HepG2 (cell line): Measurements from ENCODE around the gene NKD1. TPM values are rescaled to one million over a fixed set of nuclear protein-coding genes. Genes with fewer than 3 reads are reported as not detected.

Source experiments
- ADNP ChIP-seq: sonication (generic); formaldehyde crosslinking; IDR thresholded peaks from 2 replicates; pipeline ENCODE4 v1.4.0; 2020; ENCODE audit warnings: missing genetic modification reagents
- ATF5 ChIP-seq: sonication (generic); formaldehyde crosslinking; IDR thresholded peaks from 2 replicates; pipeline ENCODE4 v1.4.0; 2020; ENCODE audit warnings: mild to moderate bottlenecking, low read depth, missing genetic modification reagents
- HCFC1 ChIP-seq: fragments of 150-350 bp; IDR thresholded peaks from 2 replicates; pipeline ENCODE4 v1.6.1; 2014; ENCODE audit warnings: low read depth, low read length
- PHF8 ChIP-seq: sonication (generic); formaldehyde crosslinking; IDR thresholded peaks from 2 replicates; pipeline ENCODE4 v1.5.0; 2020; ENCODE audit warnings: missing genetic modification reagents
- POGZ ChIP-seq: sonication (generic); formaldehyde crosslinking; IDR thresholded peaks from 2 replicates; pipeline ENCODE4 v1.4.0; 2020; ENCODE audit warnings: mild to moderate bottlenecking, missing genetic modification reagents
- SMYD3 ChIP-seq: sonication (generic); formaldehyde crosslinking; IDR thresholded peaks from 2 replicates; pipeline ENCODE4 v1.8.1; 2023; ENCODE audit warnings: mild to moderate bottlenecking, missing genetic modification reagents
- SRY ChIP-seq: sonication (generic); formaldehyde crosslinking; IDR thresholded peaks from 2 replicates; pipeline ENCODE4 v1.8.0; 2022; ENCODE audit warnings: mild to moderate bottlenecking, missing genetic modification reagents
- TEAD2 ChIP-seq: sonication (generic); formaldehyde crosslinking; IDR thresholded peaks from 2 replicates; pipeline ENCODE4 v1.9.0; 2021; ENCODE audit warnings: missing genetic modification reagents
- ZBTB46 ChIP-seq: sonication (generic); formaldehyde crosslinking; IDR thresholded peaks from 2 replicates; pipeline ENCODE4 v1.4.0; 2020; ENCODE audit warnings: mild to moderate bottlenecking, missing genetic modification reagents, borderline replicate concordance
- ZFP36 ChIP-seq: fragments of 150-350 bp; IDR thresholded peaks from 2 replicates; pipeline ENCODE4 v1.6.1; 2018; ENCODE audit warnings: borderline replicate concordance, low read length, low read depth; ENCODE audit not compliant: partially characterized antibody
- ZMYM3 ChIP-seq: sonication (generic); formaldehyde crosslinking; IDR thresholded peaks from 2 replicates; pipeline ENCODE4 v1.5.1; 2020; ENCODE audit warnings: mild to moderate bottlenecking, missing genetic modification reagents
- ZNF207 ChIP-seq: fragments of 450-650 bp; IDR thresholded peaks from 2 replicates; pipeline ENCODE4 v1.6.1; 2016; ENCODE audit warnings: antibody characterized with exemption, borderline replicate concordance
- ZNF44 ChIP-seq: sonication (generic); formaldehyde crosslinking; IDR thresholded peaks from 2 replicates; pipeline ENCODE4 v1.5.1; 2020; ENCODE audit warnings: mild to moderate bottlenecking, missing genetic modification reagents
- ZNF629 ChIP-seq: sonication (generic); formaldehyde crosslinking; conservative IDR thresholded peaks from 2 replicates; pipeline ENCODE4 v1.5.0; 2020; ENCODE audit warnings: missing genetic modification reagents
- polyA plus RNA-seq, 8 experiments: library from polyadenylated mRNA; depleted of rRNA in 3 of 8; stranded (reverse) in 7 of 8; unstranded in 1 of 8; fragments of >200 nt; fragmentation: Illumina TruSeq in 4 of 8; extraction: Trizol in 4 of 8; gene quantifications; 2 replicates each; pipeline versions ENCODE4 v1.2.1 to v1.2.3, GENCODE V29; 2011 to 2016; ENCODE audit warnings: low read depth in 4 of 8, missing spikeins in 1 of 8, mixed read lengths in 1 of 8; ENCODE audit not compliant: insufficient read depth in 1 of 8
- total RNA-seq, 5 experiments: library from RNA; depleted of rRNA; stranded (reverse); fragments of >200 nt; fragmentation: Illumina TruSeq; extraction: Trizol; gene quantifications; 2 replicates each; pipeline ENCODE4 v1.2.3, GENCODE V29; 2016; ENCODE audit warnings: low read depth in 1 of 5
- TF ChIP-seq, protein P1 (sequence below): sonication (generic); formaldehyde crosslinking; IDR thresholded peaks from 2 replicates; pipeline ENCODE4 v1.5.0; 2020; ENCODE audit warnings: missing genetic modification reagents
- TF ChIP-seq, protein P2 (sequence below): sonication (generic); formaldehyde crosslinking; IDR thresholded peaks from 2 replicates; pipeline ENCODE4 v1.4.0; 2020; ENCODE audit warnings: missing genetic modification reagents, mild to moderate bottlenecking, borderline replicate concordance
- TF ChIP-seq, protein P3 (sequence below): sonication (generic); formaldehyde crosslinking; IDR thresholded peaks from 2 replicates; pipeline ENCODE4 v1.5.1; 2020; ENCODE audit warnings: mild to moderate bottlenecking, missing genetic modification reagents, borderline replicate concordance

The NKD1 gene
- total and polyA plus RNA-seq, 2 of the 13 experiments (the other 11 are each of a cell fraction or from before 2014, with no cell fraction given), result 70.4 to 121 TPM

GRCh38 chr16:50666658-50667496 is 118.7 kb downstream of the NKD1 start (continued):
- TF ChIP-seq ZBTB46 (CRISPR knock-in tag) (no peak), POGZ (CRISPR knock-in tag) (no peak), ZNF629 (CRISPR knock-in tag) (no peak), ZNF207 (no peak), HCFC1 (no peak), ZNF44 (CRISPR knock-in tag) (no peak), PHF8 (CRISPR knock-in tag) (no peak), SMYD3 (CRISPR knock-in tag) (no peak), TEAD2 (CRISPR knock-in tag) (no peak), SRY (CRISPR knock-in tag) (0 out of 2 replicates have a peak, but pooled peaks have one; percentile 12), ZFP36 (peak; percentile 50), ZMYM3 (CRISPR knock-in tag) (no peak), ADNP (no peak), ATF5 (no peak)
- TF ChIP-seq, protein P1, sequence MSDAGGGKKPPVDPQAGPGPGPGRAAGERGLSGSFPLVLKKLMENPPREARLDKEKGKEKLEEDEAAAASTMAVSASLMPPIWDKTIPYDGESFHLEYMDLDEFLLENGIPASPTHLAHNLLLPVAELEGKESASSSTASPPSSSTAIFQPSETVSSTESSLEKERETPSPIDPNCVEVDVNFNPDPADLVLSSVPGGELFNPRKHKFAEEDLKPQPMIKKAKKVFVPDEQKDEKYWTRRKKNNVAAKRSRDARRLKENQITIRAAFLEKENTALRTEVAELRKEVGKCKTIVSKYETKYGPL, result no peak
- TF ChIP-seq, protein P2, sequence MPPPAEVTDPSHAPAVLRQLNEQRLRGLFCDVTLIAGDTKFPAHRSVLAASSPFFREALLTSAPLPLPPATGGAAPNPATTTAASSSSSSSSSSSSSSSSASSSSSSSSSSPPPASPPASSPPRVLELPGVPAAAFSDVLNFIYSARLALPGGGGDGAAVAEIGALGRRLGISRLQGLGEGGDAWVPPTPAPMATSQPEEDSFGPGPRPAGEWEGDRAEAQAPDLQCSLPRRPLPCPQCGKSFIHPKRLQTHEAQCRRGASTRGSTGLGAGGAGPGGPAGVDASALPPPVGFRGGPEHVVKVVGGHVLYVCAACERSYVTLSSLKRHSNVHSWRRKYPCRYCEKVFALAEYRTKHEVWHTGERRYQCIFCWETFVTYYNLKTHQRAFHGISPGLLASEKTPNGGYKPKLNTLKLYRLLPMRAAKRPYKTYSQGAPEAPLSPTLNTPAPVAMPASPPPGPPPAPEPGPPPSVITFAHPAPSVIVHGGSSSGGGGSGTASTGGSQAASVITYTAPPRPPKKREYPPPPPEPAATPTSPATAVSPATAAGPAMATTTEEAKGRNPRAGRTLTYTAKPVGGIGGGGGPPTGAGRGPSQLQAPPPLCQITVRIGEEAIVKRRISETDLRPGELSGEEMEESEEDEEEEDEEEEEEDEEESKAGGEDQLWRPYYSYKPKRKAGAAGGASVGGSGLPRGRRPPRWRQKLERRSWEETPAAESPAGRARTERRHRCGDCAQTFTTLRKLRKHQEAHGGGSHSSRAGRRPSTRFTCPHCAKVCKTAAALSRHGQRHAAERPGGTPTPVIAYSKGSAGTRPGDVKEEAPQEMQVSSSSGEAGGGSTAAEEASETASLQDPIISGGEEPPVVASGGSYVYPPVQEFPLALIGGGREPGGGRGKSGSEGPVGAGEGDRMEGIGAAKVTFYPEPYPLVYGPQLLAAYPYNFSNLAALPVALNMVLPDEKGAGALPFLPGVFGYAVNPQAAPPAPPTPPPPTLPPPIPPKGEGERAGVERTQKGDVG (CRISPR knock-in tag), result no peak
- TF ChIP-seq, protein P3, sequence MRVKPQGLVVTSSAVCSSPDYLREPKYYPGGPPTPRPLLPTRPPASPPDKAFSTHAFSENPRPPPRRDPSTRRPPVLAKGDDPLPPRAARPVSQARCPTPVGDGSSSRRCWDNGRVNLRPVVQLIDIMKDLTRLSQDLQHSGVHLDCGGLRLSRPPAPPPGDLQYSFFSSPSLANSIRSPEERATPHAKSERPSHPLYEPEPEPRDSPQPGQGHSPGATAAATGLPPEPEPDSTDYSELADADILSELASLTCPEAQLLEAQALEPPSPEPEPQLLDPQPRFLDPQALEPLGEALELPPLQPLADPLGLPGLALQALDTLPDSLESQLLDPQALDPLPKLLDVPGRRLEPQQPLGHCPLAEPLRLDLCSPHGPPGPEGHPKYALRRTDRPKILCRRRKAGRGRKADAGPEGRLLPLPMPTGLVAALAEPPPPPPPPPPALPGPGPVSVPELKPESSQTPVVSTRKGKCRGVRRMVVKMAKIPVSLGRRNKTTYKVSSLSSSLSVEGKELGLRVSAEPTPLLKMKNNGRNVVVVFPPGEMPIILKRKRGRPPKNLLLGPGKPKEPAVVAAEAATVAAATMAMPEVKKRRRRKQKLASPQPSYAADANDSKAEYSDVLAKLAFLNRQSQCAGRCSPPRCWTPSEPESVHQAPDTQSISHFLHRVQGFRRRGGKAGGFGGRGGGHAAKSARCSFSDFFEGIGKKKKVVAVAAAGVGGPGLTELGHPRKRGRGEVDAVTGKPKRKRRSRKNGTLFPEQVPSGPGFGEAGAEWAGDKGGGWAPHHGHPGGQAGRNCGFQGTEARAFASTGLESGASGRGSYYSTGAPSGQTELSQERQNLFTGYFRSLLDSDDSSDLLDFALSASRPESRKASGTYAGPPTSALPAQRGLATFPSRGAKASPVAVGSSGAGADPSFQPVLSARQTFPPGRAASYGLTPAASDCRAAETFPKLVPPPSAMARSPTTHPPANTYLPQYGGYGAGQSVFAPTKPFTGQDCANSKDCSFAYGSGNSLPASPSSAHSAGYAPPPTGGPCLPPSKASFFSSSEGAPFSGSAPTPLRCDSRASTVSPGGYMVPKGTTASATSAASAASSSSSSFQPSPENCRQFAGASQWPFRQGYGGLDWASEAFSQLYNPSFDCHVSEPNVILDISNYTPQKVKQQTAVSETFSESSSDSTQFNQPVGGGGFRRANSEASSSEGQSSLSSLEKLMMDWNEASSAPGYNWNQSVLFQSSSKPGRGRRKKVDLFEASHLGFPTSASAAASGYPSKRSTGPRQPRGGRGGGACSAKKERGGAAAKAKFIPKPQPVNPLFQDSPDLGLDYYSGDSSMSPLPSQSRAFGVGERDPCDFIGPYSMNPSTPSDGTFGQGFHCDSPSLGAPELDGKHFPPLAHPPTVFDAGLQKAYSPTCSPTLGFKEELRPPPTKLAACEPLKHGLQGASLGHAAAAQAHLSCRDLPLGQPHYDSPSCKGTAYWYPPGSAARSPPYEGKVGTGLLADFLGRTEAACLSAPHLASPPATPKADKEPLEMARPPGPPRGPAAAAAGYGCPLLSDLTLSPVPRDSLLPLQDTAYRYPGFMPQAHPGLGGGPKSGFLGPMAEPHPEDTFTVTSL (CRISPR knock-in tag), result no peak
